ENCODE results near the gene SPACA9. TPM values are rescaled to one million over a fixed set of nuclear protein-coding genes. Genes with fewer than 3 reads are reported as not detected.

The SPACA9 gene
- polyA plus RNA-seq, 2 of the 4 experiments (the other 2 are of a cell fraction) = 3.1 to 3.6 TPM

- CTCF ChIA-PET = interaction anchor here (0.5 kb wide), 1 partner anchor 174 kb away, joined by 3 read pairs; no protein-coding TSS in a partner anchor
- no peak for DNase-seq (ENCODE audit: low read depth in 1 of 2, low spot score in 1 of 2)
These were observed 9.4 kb upstream of the SPACA9 start for GRCh38 chr9:132869266-132869665.

GRCh38 chr9:132873403-132873802 is 5.3 kb upstream of the SPACA9 start:
- ATAC-seq (no peak), DNase-seq (ENCODE audit: low read depth in 1 of 2, low spot score in 1 of 2) (no peak), FAIRE-seq (no peak)
- no peak overlapping the region for H3K27ac ChIP-seq
- ChIA-PET CTCF (interaction anchor here (1.9 kb wide), 1 partner anchor 29 kb away, joined by 7 read pairs; no protein-coding TSS in a partner anchor), POLR2A (no interaction called here)
- H3K9me3 ChIP-seq = no peaks in the 10 kb centered on the region
- TF ChIP-seq ZNF302 (CRISPR knock-in tag; IDR thresholded peaks at IDR 0.05) = no peak
- TF ChIP-seq NFE2L2 (conservative IDR thresholded peaks at IDR 0.05; ENCODE audit: low read length) = no peak
- TF ChIP-seq CBX2 (IDR thresholded peaks at IDR 0.05; ENCODE audit: borderline replicate concordance, low read depth) = no peak
- no peak for TF ChIP-seq REST (IDR thresholded peaks at IDR 0.05)
- WGBS (ENCODE audit: missing lambda C conversion rate) = 64% methylated on average over 7 of the region's 7 CpGs
- H3K4me3 ChIP-seq = no peak overlapping the region
- peaks cover 5% of the 10 kb centered on the region; the same call in 1 of the 3 replicates for H3K4me1 ChIP-seq
- H3K4me2 ChIP-seq = no peak overlapping the region

More at GRCh38 chr9:132869266-132869665, 9.4 kb upstream of the SPACA9 start:
- 50% methylated on average over 1 of the region's 9 CpGs for WGBS (ENCODE audit: missing lambda C conversion rate)
- TF ChIP-seq PHF8 (IDR thresholded peaks at IDR 0.05; ENCODE audit: borderline replicate concordance, low read depth) (no peak), POLR2AphosphoS2 (conservative IDR thresholded peaks at IDR 0.05; ENCODE audit: low read length) (no peak), EHMT2 (IDR thresholded peaks at IDR 0.05; ENCODE audit: low read depth) (no peak), EHF (CRISPR knock-in tag; IDR thresholded peaks at IDR 0.05) (no peak), TFCP2L1 (CRISPR knock-in tag; IDR thresholded peaks at IDR 0.05) (no peak), BHLHE40 (IDR thresholded peaks at IDR 0.05; ENCODE audit: low read depth, low read length) (no peak), CHD2 (IDR thresholded peaks at IDR 0.05; ENCODE audit: low read length, partially characterized antibody) (no peak), NR3C1 (IDR thresholded peaks at IDR 0.05) (no peak), CHD4 (IDR thresholded peaks at IDR 0.05; ENCODE audit: borderline replicate concordance) (no peak), BCL3 (IDR thresholded peaks at IDR 0.05) (no peak), CTCF (IDR thresholded peaks at IDR 0.05) (no peak), USF2 (IDR thresholded peaks at IDR 0.05) (no peak), ATOH8 (CRISPR knock-in tag; IDR thresholded peaks at IDR 0.05; ENCODE audit: low read depth) (no peak)
- POLR2A ChIA-PET = no interaction called here
- H3K9me3 ChIP-seq = no peaks in the 10 kb centered on the region
- no peak overlapping the region for H3K4me2 ChIP-seq
- no peak overlapping the region for H3K4me3 ChIP-seq
- no peak overlapping the region for H3K27ac ChIP-seq
- no peaks in the 10 kb centered on the region for H3K4me1 ChIP-seq
- FAIRE-seq (no peak), ATAC-seq (no peak)
